Measurements from ENCODE around the gene CPNE5. TPM values are rescaled to one million over a fixed set of nuclear protein-coding genes. Genes with fewer than 3 reads are reported as not detected.
"Not testable (repeated sequence)": the region's sequence is repeated elsewhere in the genome, so short reads cannot be mapped to it uniquely, and the experiment has no call there.

CPNE5 gene
- total RNA-seq, 1 donor from 2014 or later = 0.72 TPM

DNA sequence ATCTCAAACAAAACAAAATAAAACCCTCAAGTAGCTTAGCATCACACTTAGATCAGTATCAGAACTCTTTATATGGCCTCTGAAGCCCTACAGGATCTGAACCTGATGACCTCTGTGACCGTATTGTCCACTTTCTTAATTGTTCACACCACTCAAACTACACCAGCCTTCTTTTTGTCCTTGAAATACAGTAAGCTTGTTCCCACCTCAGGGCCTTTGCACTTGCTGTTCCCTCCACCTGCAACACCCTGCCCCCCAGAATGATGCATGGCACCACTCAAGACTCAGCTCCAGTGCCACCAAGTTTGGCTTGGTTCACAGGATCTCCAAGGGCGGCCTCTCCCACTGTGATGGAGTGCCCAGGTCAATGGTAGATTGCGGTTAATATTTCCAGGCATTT is 25.7 kb downstream of the CPNE5 start:
- no peak overlapping the region for H3K27ac Mint-ChIP-seq
- TF ChIP-seq, protein P1, sequence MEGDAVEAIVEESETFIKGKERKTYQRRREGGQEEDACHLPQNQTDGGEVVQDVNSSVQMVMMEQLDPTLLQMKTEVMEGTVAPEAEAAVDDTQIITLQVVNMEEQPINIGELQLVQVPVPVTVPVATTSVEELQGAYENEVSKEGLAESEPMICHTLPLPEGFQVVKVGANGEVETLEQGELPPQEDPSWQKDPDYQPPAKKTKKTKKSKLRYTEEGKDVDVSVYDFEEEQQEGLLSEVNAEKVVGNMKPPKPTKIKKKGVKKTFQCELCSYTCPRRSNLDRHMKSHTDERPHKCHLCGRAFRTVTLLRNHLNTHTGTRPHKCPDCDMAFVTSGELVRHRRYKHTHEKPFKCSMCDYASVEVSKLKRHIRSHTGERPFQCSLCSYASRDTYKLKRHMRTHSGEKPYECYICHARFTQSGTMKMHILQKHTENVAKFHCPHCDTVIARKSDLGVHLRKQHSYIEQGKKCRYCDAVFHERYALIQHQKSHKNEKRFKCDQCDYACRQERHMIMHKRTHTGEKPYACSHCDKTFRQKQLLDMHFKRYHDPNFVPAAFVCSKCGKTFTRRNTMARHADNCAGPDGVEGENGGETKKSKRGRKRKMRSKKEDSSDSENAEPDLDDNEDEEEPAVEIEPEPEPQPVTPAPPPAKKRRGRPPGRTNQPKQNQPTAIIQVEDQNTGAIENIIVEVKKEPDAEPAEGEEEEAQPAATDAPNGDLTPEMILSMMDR (conservative IDR thresholded peaks at IDR 0.05) = no peak
- peaks cover 13% of the 10 kb centered on the region for H3K27me3 Mint-ChIP-seq
- peaks cover 39% of the 10 kb centered on the region for H3K4me1 Mint-ChIP-seq (ENCODE audit: unreplicated experiment)
- no peak for DNase-seq (ENCODE audit: extremely low spot score, unreplicated experiment)
- no peaks in the 10 kb centered on the region for H3K36me3 Mint-ChIP-seq
- no peaks in the 10 kb centered on the region for H3K9me3 Mint-ChIP-seq
- H3K4me3 Mint-ChIP-seq = no peak overlapping the region

DNA sequence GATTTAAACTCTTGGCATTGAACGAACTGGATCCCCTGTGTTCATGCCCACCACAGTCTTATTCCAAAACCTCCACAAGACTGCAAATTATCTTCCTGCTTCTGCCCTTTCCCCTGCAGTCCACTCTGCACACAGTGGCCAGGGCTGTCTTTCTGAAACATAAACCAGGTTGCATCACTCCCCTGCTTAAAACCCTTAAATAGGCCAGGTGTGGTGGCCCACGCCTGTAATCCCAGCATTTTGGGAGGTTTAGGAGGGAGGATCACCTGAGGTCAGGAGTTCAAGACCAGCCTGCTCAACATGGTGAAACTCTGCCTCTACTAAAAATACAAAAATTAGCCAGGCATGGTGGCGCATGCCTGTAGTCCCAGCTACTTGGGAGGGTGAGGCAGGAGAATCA is 26.2 kb downstream of the CPNE5 start:
- H3K4me3 Mint-ChIP-seq; H3K36me3 Mint-ChIP-seq; H3K27ac Mint-ChIP-seq; DNase-seq (ENCODE audit: extremely low spot score, unreplicated experiment); H3K9me3 Mint-ChIP-seq: not testable (repeated sequence)
- H3K4me1 Mint-ChIP-seq (ENCODE audit: unreplicated experiment) = peaks cover 35% of the 10 kb centered on the region
- H3K27me3 Mint-ChIP-seq = peaks cover 16% of the 10 kb centered on the region

DNA sequence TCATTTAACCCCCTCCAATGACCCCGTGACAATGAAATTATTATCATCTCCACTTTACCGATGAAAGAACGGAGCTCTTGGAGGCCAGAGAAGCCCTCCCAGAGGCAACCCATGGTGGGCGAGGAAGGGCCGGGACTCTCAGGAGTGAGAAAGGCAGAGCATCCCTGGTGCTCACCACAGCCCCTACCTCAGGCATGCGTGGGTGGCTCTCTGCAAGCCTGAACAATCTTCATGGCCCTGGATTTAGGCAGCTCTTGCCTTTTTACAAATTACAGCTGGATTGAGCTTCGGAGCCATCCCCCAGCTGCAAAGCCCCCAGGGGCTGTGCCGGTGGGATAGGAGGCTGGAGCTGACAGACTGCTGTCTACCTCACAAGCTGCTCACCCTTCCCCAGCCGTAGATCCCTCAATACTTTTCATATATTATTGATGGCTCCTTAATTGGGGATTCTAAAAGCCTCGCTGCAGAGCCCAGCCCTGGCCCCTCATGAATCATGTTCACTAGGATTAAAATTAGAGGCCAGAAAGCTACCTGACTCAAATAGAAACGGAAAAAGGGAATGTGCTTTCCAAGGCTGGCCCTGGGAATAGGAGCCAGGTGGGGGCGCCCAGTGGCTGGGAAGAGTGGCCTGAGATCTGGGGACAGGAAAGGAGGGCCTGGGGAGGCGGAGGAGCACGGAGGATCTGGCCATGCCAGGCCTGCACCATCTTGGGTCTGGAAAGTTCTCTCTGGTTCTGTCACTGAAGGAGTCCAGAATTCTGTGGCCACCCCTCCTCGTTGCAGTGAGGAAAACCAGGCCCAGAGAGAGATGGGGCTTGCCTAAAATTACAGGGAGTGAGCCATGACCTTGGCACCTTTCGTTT is 29.1 kb downstream of the CPNE5 start:
- Mint-ChIP-seq H3K36me3 (no peaks in the 10 kb centered on the region), H3K27ac (no peak overlapping the region), H3K4me1 (ENCODE audit: unreplicated experiment) (peaks cover 27% of the 10 kb centered on the region), H3K9me3 (no peaks in the 10 kb centered on the region), H3K27me3 (peaks cover 31% of the 10 kb centered on the region), H3K4me3 (no peak overlapping the region)
- TF ChIP-seq, protein P1 (conservative IDR thresholded peaks at IDR 0.05) = no peak
- DNase-seq (ENCODE audit: extremely low spot score, unreplicated experiment) = no peak

DNA sequence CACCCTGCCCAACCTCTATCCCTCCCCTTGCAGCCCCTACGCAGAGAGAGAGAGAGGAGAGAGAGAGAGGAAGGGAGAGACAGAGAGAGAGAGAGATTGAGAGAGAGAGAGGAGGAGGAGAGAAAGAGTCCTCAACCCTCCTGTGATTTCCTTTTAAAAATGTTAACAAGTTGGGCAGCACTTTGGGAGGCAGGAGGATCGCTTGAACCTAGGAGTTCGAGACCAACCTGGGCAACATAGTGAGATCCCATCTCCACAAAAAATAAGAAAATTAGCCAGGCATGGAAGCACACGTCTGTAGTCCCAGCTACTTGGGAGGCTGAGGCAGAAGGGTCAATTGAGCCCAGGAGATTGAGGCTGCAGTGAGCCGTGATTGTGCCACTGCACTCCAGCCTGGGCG is 30.1 kb downstream of the CPNE5 start:
- Mint-ChIP-seq H3K4me1 (ENCODE audit: unreplicated experiment) (peaks cover 38% of the 10 kb centered on the region), H3K4me3 (no peak overlapping the region), H3K27ac (no peak overlapping the region), H3K27me3 (peaks cover 36% of the 10 kb centered on the region), H3K9me3 (no peaks in the 10 kb centered on the region), H3K36me3 (no peaks in the 10 kb centered on the region)
- TF ChIP-seq, protein P1 (conservative IDR thresholded peaks at IDR 0.05) = no peak
- no peak for DNase-seq (ENCODE audit: extremely low spot score, unreplicated experiment)

DNA sequence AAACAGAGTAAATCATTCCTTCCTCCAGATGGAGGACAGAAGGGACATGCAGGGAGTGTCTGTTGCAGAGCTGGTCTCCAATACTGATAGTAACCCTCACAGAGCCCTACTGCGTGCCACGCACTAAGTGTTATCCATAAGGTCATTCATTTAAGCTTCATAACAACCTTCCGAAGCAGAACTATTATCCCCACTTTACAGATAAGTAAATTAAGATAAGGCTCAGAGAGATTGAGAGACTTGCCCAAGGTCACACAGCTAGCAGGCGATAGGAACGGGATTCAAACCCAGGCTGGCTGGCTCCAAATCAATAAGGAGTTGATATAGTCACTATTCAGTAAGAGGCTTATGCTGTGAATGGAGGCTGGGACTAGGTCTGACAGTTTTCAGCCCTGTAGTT is 30.6 kb downstream of the CPNE5 start:
- TF ChIP-seq, protein P1 (conservative IDR thresholded peaks at IDR 0.05) = no peak
- no peak for DNase-seq (ENCODE audit: extremely low spot score, unreplicated experiment)
- H3K4me3 Mint-ChIP-seq = no peak overlapping the region
- H3K4me1 Mint-ChIP-seq (ENCODE audit: unreplicated experiment) = peaks cover 41% of the 10 kb centered on the region
- peaks cover 36% of the 10 kb centered on the region for H3K27me3 Mint-ChIP-seq
- no peaks in the 10 kb centered on the region for H3K9me3 Mint-ChIP-seq
- no peaks in the 10 kb centered on the region for H3K36me3 Mint-ChIP-seq
- no peak overlapping the region for H3K27ac Mint-ChIP-seq

DNA sequence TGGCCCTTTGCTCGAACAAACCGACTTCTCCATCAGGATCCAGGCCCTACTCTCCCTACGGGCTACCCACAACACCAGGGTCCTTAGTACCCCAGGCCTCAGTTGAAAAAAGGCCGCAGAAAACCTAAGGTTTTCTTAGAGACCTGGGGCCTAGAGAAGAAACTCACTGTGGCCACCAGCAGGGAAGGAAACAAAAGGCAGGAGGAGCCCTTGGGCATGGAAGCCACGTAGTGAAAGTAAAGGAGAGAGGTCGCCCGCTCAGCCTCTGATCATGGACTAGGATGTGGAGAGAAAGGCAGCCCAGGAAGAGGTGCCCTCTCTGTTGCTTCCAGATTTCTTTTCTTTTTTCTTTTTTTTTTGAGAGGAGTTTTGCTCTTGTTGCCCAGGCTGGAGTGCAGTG is 31.5 kb downstream of the CPNE5 start:
- Mint-ChIP-seq H3K4me3 (no peak overlapping the region), H3K9me3 (no peaks in the 10 kb centered on the region), H3K4me1 (ENCODE audit: unreplicated experiment) (peaks cover 46% of the 10 kb centered on the region), H3K27me3 (peaks cover 41% of the 10 kb centered on the region), H3K27ac (no peak overlapping the region), H3K36me3 (no peaks in the 10 kb centered on the region)
- DNase-seq (ENCODE audit: extremely low spot score, unreplicated experiment) = no peak
- TF ChIP-seq, protein P1 (conservative IDR thresholded peaks at IDR 0.05) = no peak
